ENCODE results near the gene DLG2.

DLG2 gene

DNA sequence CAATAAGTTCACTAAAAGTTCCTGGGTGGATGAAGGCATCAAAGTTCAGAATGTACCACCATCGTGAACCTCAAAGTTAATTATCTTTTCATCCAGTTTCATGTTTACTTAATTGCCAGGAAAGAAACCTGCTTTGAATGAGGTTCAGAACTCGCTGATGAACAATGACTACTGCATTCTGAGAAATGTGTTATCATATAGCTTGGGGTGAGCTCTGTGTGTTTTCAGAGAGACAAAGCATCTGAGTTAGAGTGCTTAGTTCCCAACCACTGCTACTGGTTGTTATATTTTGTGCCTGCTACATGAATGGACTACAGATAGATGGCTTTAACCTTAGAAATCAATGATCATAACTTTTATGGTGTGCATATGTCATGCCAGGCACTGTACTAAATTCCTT lies 1131.0 kb downstream of the DLG2 start:
- no peak for DNase-seq (ENCODE audit: low read depth, low spot score)

DNA sequence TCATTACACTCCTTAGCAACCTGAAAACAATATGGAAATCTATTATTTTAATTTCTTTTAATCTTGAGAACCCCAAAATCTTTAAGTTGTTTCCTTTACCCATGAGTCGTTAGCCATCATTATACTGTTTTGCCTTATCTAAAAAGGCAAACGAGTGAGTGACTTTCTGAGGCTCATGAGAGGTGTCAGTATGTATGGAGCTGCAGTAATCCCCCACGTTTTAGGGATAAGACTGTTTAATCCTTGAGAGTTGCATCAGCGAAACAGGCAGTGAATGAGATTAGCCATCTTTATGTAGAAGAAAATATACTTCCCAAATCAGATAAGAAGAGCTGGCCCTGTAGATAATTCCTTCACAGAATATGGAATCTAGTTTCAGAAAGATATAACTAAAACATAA lies 1147.0 kb downstream of the DLG2 start:
- DNase-seq (ENCODE audit: low read depth, low spot score), result no peak

DNA sequence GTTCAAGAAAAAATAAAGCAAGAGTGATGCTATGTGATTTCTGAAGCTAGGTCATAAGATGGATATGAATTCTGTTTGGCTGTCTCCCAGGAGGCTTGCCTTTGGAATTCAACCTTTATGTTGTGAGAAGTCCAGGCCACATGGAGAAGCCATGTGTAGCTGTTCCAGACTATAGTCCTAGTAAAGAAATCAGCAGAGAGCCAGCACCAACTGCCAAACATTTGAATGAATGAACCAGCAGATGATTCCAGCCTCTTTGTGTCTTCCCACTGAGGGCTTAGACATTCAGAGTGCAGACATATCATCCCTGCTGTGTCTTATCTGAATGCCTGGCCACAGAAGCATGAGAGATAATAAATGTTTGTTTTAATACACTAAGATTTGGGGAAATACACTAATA lies 1150.6 kb downstream of the DLG2 start:
- DNase-seq (ENCODE audit: low read depth, low spot score), result no peak

DNA sequence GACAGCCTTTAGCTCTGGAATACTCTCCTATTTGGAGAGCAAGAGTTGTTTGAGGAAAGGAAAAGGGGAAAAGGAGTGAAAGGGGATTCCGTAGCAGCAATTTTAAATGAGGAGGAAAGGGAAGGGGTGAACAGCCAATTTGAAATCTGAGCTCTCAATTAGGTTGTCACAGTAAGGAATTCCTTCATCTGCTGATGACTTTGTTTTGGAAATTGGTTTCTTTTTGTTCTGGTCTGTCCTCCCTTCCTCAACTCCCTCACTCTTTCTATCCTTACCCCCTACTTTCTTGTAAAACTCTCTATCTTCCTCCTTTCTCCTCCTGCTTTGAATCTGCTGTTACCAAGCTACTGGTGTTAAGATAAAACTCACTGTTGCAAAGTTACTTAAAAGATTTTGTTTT lies 1155.6 kb downstream of the DLG2 start:
- no peak for DNase-seq (ENCODE audit: low read depth, low spot score)

DNA sequence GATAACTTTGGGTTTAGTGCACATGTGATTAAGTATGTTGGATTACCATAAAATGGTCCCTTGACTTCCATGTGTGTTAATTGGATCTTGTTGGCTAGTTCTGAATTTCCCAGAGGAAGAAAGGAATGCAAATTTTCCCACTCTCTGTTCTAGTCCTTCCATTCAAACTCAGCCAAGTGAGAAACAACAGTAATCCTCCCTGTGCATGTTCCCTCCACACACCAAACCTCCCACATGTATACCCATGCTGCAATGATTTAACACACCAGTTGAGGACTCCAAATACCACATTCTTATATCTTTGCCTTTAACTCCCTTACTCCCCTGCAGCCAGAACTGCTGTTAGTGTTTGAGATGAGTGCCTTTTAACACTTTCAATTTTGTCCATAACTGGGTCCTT lies 1158.9 kb downstream of the DLG2 start:
- no peak for DNase-seq (ENCODE audit: low read depth, low spot score)

DNA sequence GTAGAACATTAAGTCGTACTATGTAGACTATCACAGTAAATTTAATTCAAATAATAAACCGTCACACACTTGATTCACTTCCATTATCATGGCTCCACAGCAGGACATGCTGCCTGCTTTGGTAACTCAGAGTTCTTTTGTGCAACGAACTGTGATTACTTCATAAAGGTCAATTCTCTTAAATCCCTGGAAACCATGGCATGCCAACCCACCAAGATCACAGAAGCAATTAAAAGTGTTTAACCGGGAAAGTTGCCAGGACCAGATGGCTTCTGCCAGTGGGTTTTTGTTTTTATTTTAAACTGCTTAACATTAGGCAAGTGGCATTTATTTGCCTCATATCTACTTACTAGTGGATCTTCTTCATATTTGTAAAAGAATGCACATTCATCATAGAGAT lies 1162.1 kb downstream of the DLG2 start:
- DNase-seq (ENCODE audit: low read depth, low spot score), result no peak

DNA sequence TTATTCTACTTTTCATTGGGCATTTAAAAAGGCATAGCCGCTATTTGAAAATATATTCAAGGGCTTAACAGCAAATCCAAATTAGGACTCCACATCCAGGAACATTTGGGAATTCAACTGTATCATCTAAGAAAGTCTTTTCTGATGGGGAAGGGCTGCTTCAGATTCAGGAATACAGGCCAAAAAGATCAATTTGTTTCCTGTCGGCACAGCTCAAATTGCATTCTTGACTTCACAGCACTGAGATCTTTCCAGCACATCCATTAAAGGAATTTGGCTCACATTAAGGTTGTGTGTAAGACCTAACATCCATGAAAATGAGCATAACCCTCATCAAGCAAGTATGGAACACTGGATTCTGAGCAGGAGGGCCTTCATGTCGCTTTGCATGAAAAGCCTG lies 1171.5 kb downstream of the DLG2 start:
- DNase-seq (ENCODE audit: low read depth, low spot score), result no peak

DNA sequence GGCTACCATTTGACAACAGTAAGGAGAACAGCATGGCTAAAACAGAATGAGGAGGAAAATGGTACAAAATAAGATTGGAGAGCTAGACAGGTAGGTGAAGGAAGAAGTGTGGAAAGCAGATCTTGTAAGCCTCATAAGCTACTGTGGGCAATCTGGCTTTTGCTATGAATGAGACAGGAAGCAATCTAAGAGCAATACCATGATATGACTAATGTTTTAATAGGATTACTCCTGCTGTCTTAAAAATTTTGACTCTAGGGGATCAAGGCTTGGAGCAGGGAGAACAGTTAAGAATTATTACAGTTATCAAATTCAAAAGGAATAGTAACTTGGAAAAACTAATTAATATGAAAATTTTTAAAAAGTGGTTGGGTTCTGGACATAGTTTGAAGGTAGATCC lies 1174.9 kb downstream of the DLG2 start:
- no peak for DNase-seq (ENCODE audit: low read depth, low spot score)

DNA sequence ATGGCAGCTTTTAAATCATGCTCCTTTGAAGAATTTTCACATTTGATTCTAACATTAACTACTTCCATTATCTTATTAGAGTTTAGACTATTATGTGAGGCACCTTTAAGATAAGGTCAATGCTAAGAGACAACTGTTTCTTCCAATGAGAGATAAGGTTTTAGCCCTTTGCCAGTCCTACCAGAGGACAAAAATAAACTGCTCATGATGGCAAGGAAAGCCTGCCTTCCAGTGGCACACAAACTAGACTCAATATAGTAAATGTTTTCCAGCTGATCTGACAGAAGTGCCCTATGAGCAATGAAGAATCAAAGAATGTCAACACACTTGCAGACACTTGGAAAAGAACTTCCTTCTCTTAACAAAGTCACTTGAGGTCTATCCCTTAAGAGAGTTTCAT lies 1188.6 kb downstream of the DLG2 start:
- no peak for DNase-seq (ENCODE audit: low read depth, low spot score)

DNA sequence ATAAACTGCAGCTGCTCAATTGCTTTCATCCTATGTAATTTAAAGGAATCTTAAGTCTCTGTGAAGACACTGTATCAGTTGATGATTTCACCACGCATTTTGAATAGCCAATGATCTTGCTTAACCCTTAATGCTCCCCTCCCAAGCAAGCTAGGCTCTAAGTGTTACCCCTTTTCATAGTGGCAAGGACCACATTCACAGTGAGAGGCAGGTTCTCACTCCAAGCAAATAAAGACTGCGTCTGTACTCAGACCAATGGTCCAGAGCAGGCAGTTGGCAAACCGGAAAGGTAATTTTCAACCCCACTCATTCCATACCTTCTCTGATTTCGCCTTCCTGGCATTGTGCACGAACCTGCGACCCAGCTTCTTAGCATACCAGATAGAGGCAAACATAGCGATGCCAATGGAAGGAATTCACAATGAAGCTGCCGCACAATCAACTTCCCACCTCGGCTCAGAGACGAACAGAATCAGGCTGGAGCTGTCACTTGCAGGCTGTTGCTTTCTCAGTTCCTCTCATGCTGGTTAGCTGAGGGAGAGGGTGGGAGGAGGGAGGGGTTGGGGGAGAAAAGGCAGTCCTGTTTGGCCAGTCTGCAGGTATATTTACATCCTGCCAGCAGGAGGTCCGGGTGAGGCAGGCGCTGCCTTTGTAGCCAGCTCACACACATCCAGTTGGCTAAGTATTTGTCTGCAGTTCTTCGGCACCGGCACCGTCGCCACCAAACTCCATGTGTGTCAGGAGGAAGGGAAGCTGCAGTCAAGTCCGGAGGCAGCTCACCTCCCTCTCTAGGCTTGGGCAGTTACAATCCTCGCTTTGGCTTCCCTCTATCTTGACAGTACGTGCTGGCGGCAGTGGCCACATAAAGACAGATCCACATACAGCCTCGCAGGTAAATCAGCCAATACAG lies 1189.8 kb downstream of the DLG2 start:
- no peak for DNase-seq (ENCODE audit: low read depth, low spot score)

DNA sequence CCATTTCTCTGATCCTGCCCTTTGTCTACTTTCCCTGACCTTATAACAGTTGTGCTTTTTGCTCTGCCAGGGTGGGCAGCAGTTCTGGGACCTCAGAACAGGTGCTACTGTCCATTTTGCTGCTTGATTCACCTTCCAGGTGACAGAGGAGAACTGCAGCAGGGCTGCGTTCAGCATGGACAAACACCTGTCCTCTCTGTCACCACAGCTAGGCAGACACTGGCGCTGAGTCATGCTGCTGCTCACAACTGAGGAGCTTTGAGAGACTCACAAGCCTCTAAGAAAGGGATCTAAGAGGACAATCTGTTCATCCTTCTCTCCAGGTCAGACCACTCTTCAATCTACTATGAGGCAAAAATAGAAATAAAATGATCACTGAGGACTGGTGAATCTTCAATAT lies 1196.5 kb downstream of the DLG2 start:
- no peak for DNase-seq (ENCODE audit: low read depth, low spot score)

DNA sequence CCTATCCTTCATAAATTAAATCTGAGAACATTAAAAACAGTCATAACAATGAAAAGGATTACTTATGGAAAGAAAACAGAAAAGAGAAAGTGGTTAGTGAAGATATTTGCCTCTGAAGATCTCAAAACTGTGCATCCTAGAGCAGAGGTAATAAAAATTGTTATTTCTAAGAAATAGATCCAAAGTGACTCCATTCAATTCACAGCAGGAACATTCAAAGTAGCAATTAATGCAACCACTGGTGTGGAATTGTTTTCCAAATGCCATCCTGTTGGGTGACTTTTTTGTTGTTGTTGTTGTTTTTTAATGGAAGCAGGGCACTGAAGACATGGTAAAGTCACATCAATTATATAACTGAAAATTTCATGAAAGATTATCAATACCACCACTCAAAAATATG lies 1201.5 kb downstream of the DLG2 start:
- DNase-seq (ENCODE audit: low read depth, low spot score), result no peak

DNA sequence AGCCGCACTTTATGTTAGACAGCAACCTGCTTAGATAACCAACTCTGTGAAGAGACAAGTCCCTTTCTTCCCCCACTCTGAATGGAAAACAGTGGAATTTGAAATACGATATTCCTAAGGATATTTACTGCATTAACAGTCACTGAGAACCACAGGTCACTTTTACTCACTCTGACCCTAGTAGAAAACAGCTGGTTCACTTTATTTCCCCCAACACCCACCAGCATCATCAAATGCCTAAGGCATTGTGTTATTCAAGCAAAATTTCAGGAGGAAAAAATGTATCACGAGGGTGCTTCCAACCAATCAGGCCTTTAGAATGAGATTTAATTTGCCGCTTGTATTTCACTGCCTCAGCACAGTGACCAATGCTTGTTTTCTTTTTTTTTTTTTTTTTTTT lies 1206.9 kb downstream of the DLG2 start:
- no peak for DNase-seq (ENCODE audit: low read depth, low spot score)

DNA sequence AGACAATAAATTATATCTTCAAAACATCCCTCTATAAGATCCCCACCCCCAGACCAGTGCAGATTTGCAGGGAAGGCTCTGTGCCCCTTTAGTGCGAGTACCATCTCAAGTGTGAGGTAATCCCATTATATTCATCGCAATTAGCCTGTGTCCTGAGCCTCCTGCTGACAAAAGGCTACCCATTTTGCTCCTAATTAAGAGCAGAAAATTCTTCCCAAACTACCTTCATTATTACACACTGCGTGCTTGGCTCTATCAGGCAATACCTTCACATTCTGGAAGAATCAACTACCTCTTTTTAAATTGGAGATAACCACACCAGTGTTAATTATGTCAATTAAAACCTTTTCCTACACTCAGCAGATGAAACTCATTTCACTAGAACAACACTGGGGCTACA lies 1207.5 kb downstream of the DLG2 start:
- DNase-seq (ENCODE audit: low read depth, low spot score), result no peak

DNA sequence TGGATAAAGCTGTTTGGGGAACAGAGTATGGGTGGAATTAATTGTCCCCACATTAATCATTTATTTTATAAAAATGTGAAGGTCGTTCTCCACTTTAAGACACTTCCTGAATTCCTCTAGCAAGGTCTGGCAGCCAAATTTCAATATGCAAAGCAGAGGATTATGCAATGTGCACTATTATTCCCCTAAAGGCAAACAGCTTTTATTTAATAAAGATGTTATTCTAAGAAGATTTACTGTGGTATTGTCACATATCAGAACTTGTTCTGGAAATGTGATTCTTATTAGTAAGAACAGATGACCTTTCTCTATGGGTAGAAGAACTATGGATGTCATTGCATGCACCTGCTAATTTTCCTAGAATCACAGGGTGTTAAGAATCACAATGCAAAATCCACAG lies 1212.2 kb downstream of the DLG2 start:
- no peak for DNase-seq (ENCODE audit: low read depth, low spot score)

DNA sequence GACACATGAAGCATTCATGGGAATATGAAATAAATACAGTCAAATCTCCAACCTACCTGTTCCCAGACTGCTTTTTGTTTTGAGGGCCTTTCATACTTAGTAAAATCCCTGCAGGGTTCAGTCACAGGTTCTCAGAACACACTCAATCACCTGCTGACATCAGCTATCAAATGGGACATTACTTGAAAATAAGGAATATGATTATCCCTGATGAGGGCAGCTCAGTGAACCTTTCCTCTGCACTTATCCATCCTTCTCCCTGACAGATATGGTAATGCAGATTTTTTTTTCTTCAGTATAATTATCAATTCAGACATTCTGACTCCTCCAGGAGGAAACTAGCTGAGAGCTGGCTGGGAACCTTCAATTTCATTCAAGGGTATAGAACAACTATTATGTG lies 1213.6 kb downstream of the DLG2 start:
- DNase-seq (ENCODE audit: low read depth, low spot score), result no peak

DNA sequence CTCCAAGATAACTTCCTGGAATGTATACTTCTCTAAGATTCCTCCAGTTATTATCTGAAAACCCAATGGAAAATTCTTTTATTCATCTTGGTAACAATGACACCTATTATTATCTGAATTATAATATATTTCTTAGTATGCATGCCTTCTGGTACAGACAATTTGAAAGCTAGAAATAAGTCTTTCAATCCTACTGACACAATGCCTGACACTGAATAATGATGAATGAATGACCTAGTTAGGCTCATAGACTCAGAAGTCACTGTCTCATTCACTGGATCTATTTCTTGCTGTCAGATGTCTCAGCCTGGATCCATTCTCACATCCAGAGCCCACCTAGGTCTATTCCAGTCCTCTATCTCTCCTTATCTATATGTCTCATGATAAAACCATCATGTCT lies 1214.3 kb downstream of the DLG2 start:
- no peak for DNase-seq (ENCODE audit: low read depth, low spot score)

DNA sequence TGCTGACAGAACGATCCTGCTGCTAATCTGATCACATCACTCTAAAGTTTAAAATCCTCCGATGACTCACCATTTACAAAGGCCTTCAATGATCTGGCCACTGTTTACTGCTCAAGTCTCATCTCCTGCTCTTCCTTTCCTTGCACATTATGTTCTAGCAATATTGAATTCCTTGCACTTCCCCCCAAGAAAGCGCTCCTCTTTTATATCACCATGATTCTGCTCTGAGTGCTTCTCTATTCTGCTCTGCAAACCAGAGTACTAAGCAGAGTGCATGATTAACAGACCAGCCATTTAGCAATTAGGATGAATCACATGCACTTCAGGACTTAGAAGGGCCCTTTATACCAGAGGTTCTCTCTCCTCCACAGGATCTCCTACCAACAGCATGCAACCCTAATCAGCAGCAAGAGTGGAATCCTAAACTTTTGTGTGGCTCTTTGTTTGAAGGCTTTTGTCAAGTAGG lies 1218.2 kb downstream of the DLG2 start:
- DNase-seq (ENCODE audit: low read depth, low spot score), result no peak

DNA sequence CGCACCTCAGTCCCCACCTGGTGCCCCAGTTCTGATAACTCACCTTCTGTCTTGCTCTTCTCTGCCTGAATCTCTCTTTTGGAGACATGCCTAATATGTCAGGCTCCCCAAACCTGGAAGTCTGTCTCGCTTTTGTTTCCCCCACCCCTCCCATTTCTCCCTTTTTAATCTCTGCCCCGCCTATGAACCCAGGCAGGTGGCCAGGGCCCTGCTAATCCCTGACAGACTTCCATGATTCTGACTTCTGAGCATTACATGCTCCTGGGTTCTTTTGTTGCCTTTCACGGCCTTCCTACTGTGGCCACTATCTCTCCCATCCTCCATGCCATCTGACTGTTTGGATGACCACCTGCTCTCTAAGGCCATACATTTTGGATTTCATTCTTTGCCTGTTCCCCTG lies 1220.1 kb downstream of the DLG2 start:
- no peak for DNase-seq (ENCODE audit: low read depth, low spot score)

DNA sequence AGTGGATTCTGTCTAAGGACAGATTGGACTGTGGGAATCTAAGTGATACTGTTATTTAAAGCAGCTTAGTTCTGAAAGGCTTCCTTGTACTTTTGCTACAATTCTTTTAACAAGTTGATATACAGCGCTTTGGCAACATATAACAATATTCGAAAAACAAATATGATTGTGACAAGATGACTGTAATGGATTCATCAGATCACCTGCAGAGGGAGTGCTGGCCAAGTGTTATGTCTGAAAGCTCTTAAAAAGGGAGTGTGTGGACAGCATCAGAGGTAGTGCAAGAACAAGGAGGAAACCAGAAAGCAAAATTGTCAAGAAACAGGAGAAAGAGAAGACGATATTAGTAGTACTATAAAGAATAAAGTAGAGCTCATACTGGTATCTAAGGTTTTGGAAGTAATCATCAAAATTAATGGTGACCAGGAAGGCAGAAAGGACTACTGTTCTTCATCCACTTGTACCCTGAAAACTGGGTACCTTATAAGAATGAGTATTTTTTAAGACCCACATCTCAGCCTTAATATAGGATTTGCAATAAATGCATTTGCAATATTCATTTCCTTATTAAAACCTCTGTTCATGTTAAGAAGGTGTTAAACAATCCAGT lies 1229.0 kb downstream of the DLG2 start:
- no peak for DNase-seq (ENCODE audit: low read depth, low spot score)

DNA sequence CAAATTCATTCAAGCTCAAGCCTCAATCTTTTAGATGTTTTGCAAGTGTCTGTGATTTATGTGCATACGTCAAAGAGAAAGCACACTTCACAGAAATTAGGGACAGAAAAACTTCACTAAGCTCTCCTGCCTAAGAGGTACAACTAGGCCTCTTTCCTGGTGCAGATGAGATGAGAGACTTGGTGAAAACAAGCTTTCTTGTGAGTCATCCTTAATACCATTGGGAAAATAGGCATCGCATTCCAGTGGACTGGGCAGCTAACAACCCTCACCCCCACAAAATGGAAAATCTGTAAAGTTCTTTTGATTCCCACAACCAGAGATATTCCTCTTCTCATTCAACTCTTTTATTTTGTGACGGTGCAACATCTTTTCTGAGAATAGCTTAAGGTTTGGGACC lies 1230.6 kb downstream of the DLG2 start:
- DNase-seq (ENCODE audit: low read depth, low spot score), result no peak

DNA sequence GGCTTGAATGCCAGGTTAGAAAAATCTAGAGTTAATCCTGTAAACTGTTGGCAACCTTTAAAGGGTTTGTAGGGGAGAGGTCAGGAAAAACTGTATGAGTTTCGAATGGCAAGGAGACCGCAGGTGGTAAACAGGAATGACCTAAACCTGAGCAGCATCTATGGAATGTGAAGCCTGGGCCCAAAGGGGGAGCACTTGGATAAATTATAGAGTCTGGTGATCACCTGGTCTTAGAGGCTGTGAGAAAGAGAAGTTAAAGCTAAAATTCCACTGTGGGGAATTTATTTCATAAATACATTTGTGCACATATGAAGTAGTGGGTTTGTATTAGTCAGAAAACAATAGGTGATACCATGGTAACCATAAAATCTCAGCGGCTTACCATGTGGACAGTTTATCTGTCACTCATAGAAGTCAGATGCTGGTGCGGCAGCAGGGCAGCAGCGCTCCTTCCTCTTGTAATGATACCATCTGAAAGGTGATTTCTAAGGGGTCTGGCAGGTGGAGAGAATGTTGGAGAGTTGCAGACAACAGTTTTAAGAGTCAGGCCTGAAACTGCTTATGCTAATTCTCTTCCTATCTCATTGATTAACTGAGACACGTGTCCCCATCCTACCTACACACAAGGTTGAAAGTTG lies 1236.6 kb downstream of the DLG2 start:
- no peak for DNase-seq (ENCODE audit: low read depth, low spot score)

DNA sequence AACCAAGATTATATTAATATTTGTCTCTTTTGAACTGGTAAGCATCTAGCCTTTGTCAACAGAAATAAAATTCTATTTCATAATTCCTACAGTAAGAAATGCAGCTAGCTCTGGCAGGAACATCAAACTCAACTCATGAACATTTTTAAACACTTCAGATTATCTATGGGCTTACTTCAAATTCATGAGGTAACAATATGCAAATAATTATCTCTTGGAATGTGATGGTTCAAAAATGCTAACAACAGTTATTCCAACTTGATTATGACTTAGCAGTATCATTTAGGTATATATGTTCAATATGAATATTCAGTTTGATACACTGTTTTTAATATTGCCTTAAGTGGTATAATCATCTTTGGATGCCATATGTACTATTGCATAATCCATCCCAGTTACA lies 1237.4 kb downstream of the DLG2 start:
- no peak for DNase-seq (ENCODE audit: low read depth, low spot score)

Data from activated CD4-positive, CD25-positive, alpha-beta regulatory T cell treated with anti-CD3 and anti-CD28 coated beads, Interleukin-2, amount 50 U/mL, for 16 hours (primary cell).